Lung (tissue), 12 donors: ENCODE measurements around the gene RBM8A. TPM values are rescaled to one million over a fixed set of nuclear protein-coding genes. Genes with fewer than 3 reads are reported as not detected.

ENCODE experiments used
- ATAC-seq: fragments of 200-7000 bp; cut with Tn5 transposase; one replicate; pipeline ENCODE4 v1.9.1; 2020; ENCODE audit warnings: moderate number of reproducible peaks; ENCODE audit not compliant: insufficient read depth, low FRiP score
- DNase-seq, 3 donors: peaks; one replicate each; pipeline ENCODE4 v3.0.0-alpha.2; 2013 to 2017
- H3K27ac ChIP-seq, 2 donors: one replicate each; pipeline ENCODE4 v1.5.1; 2013; ENCODE audit warnings: mild to moderate bottlenecking in 2 of 2, moderate library complexity in 2 of 2, control low read depth in 1 of 2, inconsistent platforms in 1 of 2, low read depth in 1 of 2, low read length in 1 of 2
- H3K27me3 ChIP-seq, 3 donors: one replicate each; pipeline ENCODE4 v1.5.1; 2013; ENCODE audit warnings: low read length in 2 of 3; ENCODE audit not compliant: control insufficient read depth in 3 of 3, insufficient read depth in 3 of 3
- H3K36me3 ChIP-seq, 4 donors: one replicate each; pipeline ENCODE4 v1.5.1; 2013; ENCODE audit warnings: low read length in 4 of 4, mild to moderate bottlenecking in 1 of 4, moderate library complexity in 1 of 4; ENCODE audit not compliant: control insufficient read depth in 4 of 4, insufficient read depth in 4 of 4
- H3K4me1 ChIP-seq, 5 donors: one replicate each; pipeline ENCODE4 v1.5.1; 2013; ENCODE audit warnings: low read length in 5 of 5, mild to moderate bottlenecking in 2 of 5, moderate library complexity in 1 of 5; ENCODE audit not compliant: control insufficient read depth in 5 of 5, insufficient read depth in 5 of 5
- H3K4me3 ChIP-seq: one replicate; pipeline ENCODE4 v1.5.1; 2013; ENCODE audit warnings: mild to moderate bottlenecking, control low read depth, moderate library complexity
- H3K9ac ChIP-seq, 2 donors: one replicate each; pipeline ENCODE4 v1.5.1; 2013; ENCODE audit warnings: low read length in 2 of 2, control low read depth in 1 of 2; ENCODE audit not compliant: insufficient read depth in 1 of 2
- H3K9me3 ChIP-seq, 4 donors: one replicate each; pipeline ENCODE4 v1.5.1; 2013; ENCODE audit warnings: low read length in 3 of 4, mild to moderate bottlenecking in 1 of 4, moderate library complexity in 1 of 4; ENCODE audit not compliant: control insufficient read depth in 4 of 4, insufficient read depth in 3 of 4
- WGBS, 2 donors: extraction: QIAGEN DNeasy Blood & Tissue Kit; methylation state at CpG; one replicate each; pipeline ENCODE4 v1.1.7; 2013; 5-methylcytosine and 5-hydroxymethylcytosine counted together
- polyA plus RNA-seq, 2 donors: library from polyadenylated mRNA; stranded (reverse); fragments of 200-250 nt; gene quantifications; one replicate each; pipeline ENCODE4 v1.2.1, GENCODE V29; 2013
- total RNA-seq, 2 donors: library from RNA; depleted of rRNA in 1 of 2; stranded (reverse); fragments of >200 nt in 1 of 2; gene quantifications; one replicate each; pipeline ENCODE4 v1.2.1, GENCODE V29; 2014 to 2021
- TF ChIP-seq, protein P1 (sequence below): IDR thresholded peaks from 2 replicates; pipeline ENCODE4 v1.5.1; 2012; ENCODE audit warnings: mild to moderate bottlenecking; ENCODE audit errors: control extremely low read depth, extremely low read depth
- donor health status: control.
- donor health status: control.
- donor health status: Bipolar disorder and iron deficiency.
- donor health status: healthy.
- donor health status: DM: yes; HTN: yes; CAD: no.

RBM8A gene
- total and polyA plus RNA-seq, 4 donors = 106 to 152 (median 125) TPM

DNA sequence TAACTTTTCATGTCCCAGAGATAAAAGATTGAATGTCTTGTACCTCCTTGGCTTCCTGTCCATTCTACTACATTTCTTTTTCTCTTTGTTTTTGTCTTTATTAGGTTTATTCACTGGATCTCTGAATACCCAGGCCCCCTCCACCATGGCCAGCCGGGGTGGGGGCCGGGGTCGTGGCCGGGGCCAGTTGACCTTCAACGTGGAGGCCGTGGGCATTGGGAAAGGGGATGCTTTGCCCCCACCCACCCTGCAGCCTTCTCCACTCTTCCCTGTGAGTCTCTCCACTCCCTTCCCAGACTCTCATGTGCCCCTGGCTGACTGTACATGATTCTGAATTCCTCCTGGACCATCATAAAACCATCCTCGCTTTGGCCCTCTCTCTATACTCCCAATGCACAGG is 47.4 kb upstream of the RBM8A start:
- Histone ChIP-seq H3K4me1 (peaks cover 5 to 26% (median 17%) of the 10 kb centered on the region in 5 donors), H3K27ac (no peak overlapping the region), H3K36me3 (peaks cover 0 to 5% (median 1%) of the 10 kb centered on the region in 4 donors), H3K4me3 (no peak overlapping the region), H3K9me3 (no peaks in the 10 kb centered on the region), H3K9ac (no peak overlapping the region), H3K27me3 (no peaks in the 10 kb centered on the region)
- DNase-seq = no peak
- WGBS, 2 donors = 86 to 88% methylated on average over 7 of the region's 7 CpGs
- TF ChIP-seq, protein P1, sequence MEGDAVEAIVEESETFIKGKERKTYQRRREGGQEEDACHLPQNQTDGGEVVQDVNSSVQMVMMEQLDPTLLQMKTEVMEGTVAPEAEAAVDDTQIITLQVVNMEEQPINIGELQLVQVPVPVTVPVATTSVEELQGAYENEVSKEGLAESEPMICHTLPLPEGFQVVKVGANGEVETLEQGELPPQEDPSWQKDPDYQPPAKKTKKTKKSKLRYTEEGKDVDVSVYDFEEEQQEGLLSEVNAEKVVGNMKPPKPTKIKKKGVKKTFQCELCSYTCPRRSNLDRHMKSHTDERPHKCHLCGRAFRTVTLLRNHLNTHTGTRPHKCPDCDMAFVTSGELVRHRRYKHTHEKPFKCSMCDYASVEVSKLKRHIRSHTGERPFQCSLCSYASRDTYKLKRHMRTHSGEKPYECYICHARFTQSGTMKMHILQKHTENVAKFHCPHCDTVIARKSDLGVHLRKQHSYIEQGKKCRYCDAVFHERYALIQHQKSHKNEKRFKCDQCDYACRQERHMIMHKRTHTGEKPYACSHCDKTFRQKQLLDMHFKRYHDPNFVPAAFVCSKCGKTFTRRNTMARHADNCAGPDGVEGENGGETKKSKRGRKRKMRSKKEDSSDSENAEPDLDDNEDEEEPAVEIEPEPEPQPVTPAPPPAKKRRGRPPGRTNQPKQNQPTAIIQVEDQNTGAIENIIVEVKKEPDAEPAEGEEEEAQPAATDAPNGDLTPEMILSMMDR = no peak
- no peak for ATAC-seq

DNA sequence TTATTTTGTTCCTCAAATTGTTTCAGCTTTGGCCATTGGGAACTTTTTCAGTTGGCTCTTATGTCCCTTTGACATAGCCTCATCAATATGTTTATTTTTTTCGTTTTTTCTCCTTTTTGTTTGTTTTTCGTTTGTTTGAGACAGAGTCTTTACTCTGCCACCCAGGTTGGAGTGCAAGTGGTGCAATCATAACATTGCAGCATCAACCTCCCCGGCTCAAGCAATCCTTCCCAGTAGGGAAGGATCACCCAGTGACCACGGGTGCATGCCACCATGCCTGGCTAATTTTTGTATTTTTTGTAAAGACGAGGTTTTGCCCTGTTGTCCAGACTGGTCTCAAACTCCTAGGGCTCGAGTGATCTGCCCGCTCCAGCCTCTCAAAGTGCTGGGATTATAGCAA is 45.3 kb upstream of the RBM8A start:
- H3K27me3 ChIP-seq = no peaks in the 10 kb centered on the region
- ATAC-seq (no peak), DNase-seq (no peak)
- TF ChIP-seq, protein P1 = no peak
- peaks cover 0 to under 1% (median 0%) of the 10 kb centered on the region in 4 donors for H3K9me3 ChIP-seq
- no peak overlapping the region for H3K9ac ChIP-seq
- H3K4me3 ChIP-seq = no peak overlapping the region
- WGBS, 2 donors = 54 to 70% methylated on average over 7 of the region's 7 CpGs
- no peak overlapping the region for H3K27ac ChIP-seq
- H3K36me3 ChIP-seq = peaks cover under 1 to 5% (median 2%) of the 10 kb centered on the region in 4 donors
- H3K4me1 ChIP-seq = peaks cover 0 to 5% (median under 1%) of the 10 kb centered on the region in 5 donors

DNA sequence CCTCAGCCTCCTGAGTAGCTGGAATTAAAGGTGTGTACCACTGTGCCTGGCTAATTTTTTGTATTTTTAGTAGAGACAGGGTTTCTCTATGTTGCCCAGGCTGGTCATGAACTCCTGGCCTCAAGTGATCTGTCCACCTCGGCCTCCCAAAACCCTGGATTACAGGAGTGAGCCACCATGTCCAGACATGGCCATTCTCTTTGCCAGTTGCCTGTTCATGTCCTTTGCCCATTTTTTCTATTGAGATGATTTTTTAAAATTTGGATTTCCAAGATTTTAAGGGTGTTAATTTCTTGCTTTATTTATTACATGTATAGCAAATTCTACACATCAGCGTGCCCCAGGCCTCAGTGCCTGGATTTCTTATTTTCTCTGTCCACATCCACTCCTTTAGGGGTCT is 40.0 kb upstream of the RBM8A start:
- Histone ChIP-seq H3K9ac (no peak overlapping the region), H3K4me3 (no peak overlapping the region), H3K9me3 (peaks cover 0 to 3% (median 0%) of the 10 kb centered on the region in 4 donors), H3K36me3 (peaks cover 0 to 5% (median 2%) of the 10 kb centered on the region in 4 donors), H3K27me3 (no peaks in the 10 kb centered on the region), H3K4me1 (peaks cover 1 to 25% (median 10%) of the 10 kb centered on the region in 5 donors), H3K27ac (no peak overlapping the region)
- ATAC-seq (no peak), DNase-seq (no peak)
- TF ChIP-seq, protein P1 = no peak
- WGBS, 2 donors = 96 to 100% methylated on average over 2 of the region's 2 CpGs
